Fibroblast of lung (primary cell): ENCODE results near the gene FSD2. TPM values are rescaled to one million over a fixed set of nuclear protein-coding genes. Genes with fewer than 3 reads are reported as not detected.

Experiments used
- DNase-seq, 2 donors: peaks; one replicate each; pipeline versions ENCODE4 v3.0.0 to v3.0.0-alpha.2; 2010; ENCODE audit warnings: low read depth in 2 of 2
- H2AFZ ChIP-seq: 2 replicates; pipeline ENCODE4 v1.5.1; 2012; ENCODE audit warnings: low read length, control low read depth, inconsistent platforms
- H3K27ac ChIP-seq: 2 replicates; pipeline ENCODE4 v1.5.1; 2011; ENCODE audit warnings: low read length, control low read depth; ENCODE audit not compliant: insufficient read depth
- H3K27me3 ChIP-seq: 2 replicates; pipeline ENCODE4 v1.5.1; 2011; ENCODE audit warnings: mild to moderate bottlenecking, low read length; ENCODE audit not compliant: control insufficient read depth, insufficient read depth
- H3K36me3 ChIP-seq: 2 replicates; pipeline ENCODE4 v1.5.1; 2011; ENCODE audit warnings: low read length; ENCODE audit not compliant: control insufficient read depth, insufficient read depth
- H3K4me1 ChIP-seq: 2 replicates; pipeline ENCODE4 v1.5.1; 2011; ENCODE audit warnings: low read length; ENCODE audit not compliant: control insufficient read depth, insufficient read depth; ENCODE audit errors: extremely low read depth
- H3K4me2 ChIP-seq: 2 replicates; pipeline ENCODE4 v1.5.1; 2011; ENCODE audit warnings: low read length, control low read depth; ENCODE audit not compliant: insufficient read depth; ENCODE audit errors: extremely low read depth
- H3K4me3 ChIP-seq, 4 experiments: fragments of 200-600 bp in 1 of 4; sonication (generic) in 1 of 4; replicated peaks in 1 of 4; 2 replicates each; pipeline ENCODE4 v1.5.1; 2011 to 2016; ENCODE audit warnings: low read length in 4 of 4, low read depth in 3 of 4, mild to moderate bottlenecking in 3 of 4, control low read depth in 2 of 4, inconsistent platforms in 1 of 4, mixed read lengths in 1 of 4; ENCODE audit not compliant: insufficient read depth in 1 of 4; ENCODE audit errors: control extremely low read depth in 1 of 4
- H3K79me2 ChIP-seq: 2 replicates; pipeline ENCODE4 v1.5.1; 2012; ENCODE audit warnings: mild to moderate bottlenecking, low read length, inconsistent platforms; ENCODE audit not compliant: control insufficient read depth, insufficient read depth
- H3K9ac ChIP-seq: 2 replicates; pipeline ENCODE4 v1.5.1; 2011; ENCODE audit warnings: mild to moderate bottlenecking, low read length, control low read depth; ENCODE audit not compliant: insufficient read depth
- H3K9me3 ChIP-seq: 2 replicates; pipeline ENCODE4 v1.5.1; 2012; ENCODE audit warnings: low read depth, low read length; ENCODE audit not compliant: control insufficient read depth, insufficient read depth
- H4K20me1 ChIP-seq: 2 replicates; pipeline ENCODE4 v1.5.1; 2011; ENCODE audit warnings: low read length; ENCODE audit not compliant: control insufficient read depth, insufficient read depth; ENCODE audit errors: extremely low read depth
- CTCF ChIP-seq, 2 donors: IDR thresholded peaks in 1 of 2; conservative IDR thresholded peaks in 1 of 2; 1 replicate in 1 of 2; 2 replicates in 1 of 2; pipeline ENCODE4 v1.5.1; 2011 to 2012; ENCODE audit warnings: low read length in 2 of 2, control low read depth in 1 of 2, inconsistent platforms in 1 of 2, low read depth in 1 of 2, mild to moderate bottlenecking in 1 of 2
- EZH2 ChIP-seq: IDR thresholded peaks from 2 replicates; pipeline ENCODE4 v1.5.1; 2012; ENCODE audit warnings: low read length, control low read depth, mild to moderate bottlenecking; ENCODE audit errors: missing control alignments
- polyA plus RNA-seq, 2 donors: library from polyadenylated mRNA; depleted of rRNA in 1 of 2; stranded (reverse) in 1 of 2; unstranded in 1 of 2; fragments of >200 nt; gene quantifications; 2 replicates each; pipeline ENCODE4 v1.2.1, GENCODE V29; 2011 to 2012; ENCODE audit warnings: missing spikeins in 1 of 2
- total RNA-seq: library from RNA; depleted of rRNA; stranded (reverse); fragments of >200 nt; gene quantifications from 2 replicates; pipeline ENCODE4 v1.2.1, GENCODE V29; 2014

FSD2 gene
- total and polyA plus RNA-seq, 2 donors (not counting 1 experiment from before 2014, with no cell fraction given), result not detected

- DNase-seq, result no peak
- no peak overlapping the region for H2AFZ ChIP-seq
- no peak overlapping the region for H3K27ac ChIP-seq
- H3K27me3 ChIP-seq, result no peaks in the 10 kb centered on the region
- no peak overlapping the region for H3K4me2 ChIP-seq
- peaks cover 31% of the 10 kb centered on the region for H3K79me2 ChIP-seq
- H3K4me3 ChIP-seq, result no peak overlapping the region
- peaks cover 6% of the 10 kb centered on the region for H3K4me1 ChIP-seq
- TF ChIP-seq EZH2, result no peak
- no peak for TF ChIP-seq CTCF (conservative IDR thresholded peaks at IDR 0.05 in 1 of 2, IDR thresholded peaks at IDR 0.05 in 1 of 2; ENCODE audit: low read depth in 1 of 2, low read length in 2 of 2)
- no peak overlapping the region for H3K9ac ChIP-seq
- H3K36me3 ChIP-seq, result no peaks in the 10 kb centered on the region
- no peaks in the 10 kb centered on the region for H4K20me1 ChIP-seq
- H3K9me3 ChIP-seq, result no peaks in the 10 kb centered on the region
Measured at GRCh38 chr15:82748315-82748714, 57.6 kb downstream of the FSD2 start.

GRCh38 chr15:82743810-82744209 lies 62.1 kb downstream of the FSD2 start:
- no peak overlapping the region for H3K9ac ChIP-seq
- no peak overlapping the region for H3K4me2 ChIP-seq
- no peak for DNase-seq
- no peaks in the 10 kb centered on the region for H3K4me1 ChIP-seq
- no peaks in the 10 kb centered on the region for H3K36me3 ChIP-seq
- H2AFZ ChIP-seq, result no peak overlapping the region
- H3K4me3 ChIP-seq, result no peak overlapping the region
- H4K20me1 ChIP-seq, result no peaks in the 10 kb centered on the region
- no peaks in the 10 kb centered on the region for H3K79me2 ChIP-seq
- H3K27me3 ChIP-seq, result no peaks in the 10 kb centered on the region
- no peaks in the 10 kb centered on the region for H3K9me3 ChIP-seq
- TF ChIP-seq CTCF (conservative IDR thresholded peaks at IDR 0.05 in 1 of 2, IDR thresholded peaks at IDR 0.05 in 1 of 2; ENCODE audit: low read depth in 1 of 2, low read length in 2 of 2), result no peak
- no peak for TF ChIP-seq EZH2
- no peak overlapping the region for H3K27ac ChIP-seq

GRCh38 chr15:82742134-82742533 lies 63.7 kb downstream of the FSD2 start:
- no peaks in the 10 kb centered on the region for H3K4me1 ChIP-seq
- peak in 1 of 2 donors; percentile 9 for DNase-seq
- H3K27ac ChIP-seq, result no peak overlapping the region
- no peak overlapping the region for H3K9ac ChIP-seq
- no peak overlapping the region for H3K4me3 ChIP-seq
- no peaks in the 10 kb centered on the region for H3K9me3 ChIP-seq
- no peaks in the 10 kb centered on the region for H3K79me2 ChIP-seq
- no peaks in the 10 kb centered on the region for H4K20me1 ChIP-seq
- no peak for TF ChIP-seq EZH2
- no peak for TF ChIP-seq CTCF (conservative IDR thresholded peaks at IDR 0.05 in 1 of 2, IDR thresholded peaks at IDR 0.05 in 1 of 2; ENCODE audit: low read depth in 1 of 2, low read length in 2 of 2)
- H3K4me2 ChIP-seq, result no peak overlapping the region
- H3K36me3 ChIP-seq, result no peaks in the 10 kb centered on the region
- no peak overlapping the region for H2AFZ ChIP-seq
- H3K27me3 ChIP-seq, result no peaks in the 10 kb centered on the region
